ENCODE data around the gene SLC11A2. TPM values are rescaled to one million over a fixed set of nuclear protein-coding genes. Genes with fewer than 3 reads are reported as not detected.

Gene SLC11A2
- polyA plus RNA-seq, 1 of the 3 experiments (the other 2 are of a cell fraction) = 27.7 TPM

DNA sequence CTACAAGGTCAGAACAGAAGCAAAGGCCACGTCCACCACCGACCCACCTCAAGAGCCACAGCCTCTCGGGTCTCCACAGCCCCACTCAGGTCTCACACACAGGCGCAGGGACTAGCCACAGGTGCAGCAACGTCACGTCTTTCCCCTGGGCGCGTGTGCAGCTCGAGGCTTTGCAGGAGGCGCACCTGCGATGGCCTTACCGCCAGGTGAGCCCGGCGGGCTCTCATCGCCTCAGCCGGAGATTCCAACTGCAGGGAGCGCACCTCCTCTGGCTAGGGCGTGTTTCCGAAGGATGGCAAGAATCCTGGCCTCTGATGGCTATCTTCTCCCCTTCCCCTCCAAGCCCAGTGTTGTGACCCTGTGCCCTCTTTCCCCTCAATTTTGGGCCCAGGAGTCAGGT lies 73.7 kb downstream of the SLC11A2 start, which contains the start of gene HIGD1C:
TSS of gene HIGD1C (plus strand) at position 35 of the 400 bp plus-strand sequence. CDS start 1,455 bp downstream, outside the sequence.
- H3F3A ChIP-seq (replicated peaks; ENCODE audit: insufficient read depth) = no peaks in the 10 kb centered on the region
- H3K79me2 ChIP-seq (ENCODE audit: insufficient read depth) = no peaks in the 10 kb centered on the region
- no peak within 1 kb of the TSS for H3K27ac ChIP-seq (ENCODE audit: low read depth in 2 of 2, low read length in 1 of 2)
- no peak within 1 kb of the TSS for H3K9ac ChIP-seq
- peaks cover 0 to 5% of the 10 kb centered on the region in 2 experiments; a peak in 2 of 4 replicates for H3K4me1 ChIP-seq (ENCODE audit: control insufficient read depth in 1 of 2, insufficient read depth in 2 of 2, low read depth in 1 of 2, low read length in 1 of 2)
- POLR2A ChIA-PET = no interaction called here
- WGBS (ENCODE audit: low lambda C conversion rate) = 95% methylated on average over 15 of the region's 19 CpGs
- no peaks in the 10 kb centered on the region for H3K9me3 ChIP-seq
- no peaks in the 10 kb centered on the region for H3K36me3 ChIP-seq (replicated peaks in 1 of 2; ENCODE audit: control insufficient read depth in 1 of 2, insufficient read depth in 2 of 2, low read length in 1 of 2)
- H3K27me3 ChIP-seq (ENCODE audit: insufficient read depth) = no peaks in the 10 kb centered on the region
- no peak within 1 kb of the TSS for H3K4me2 ChIP-seq
- DNase-seq = no peak
- H2AFZ ChIP-seq (ENCODE audit: low read depth) = no peak within 1 kb of the TSS
- H4K20me1 ChIP-seq (ENCODE audit: insufficient read depth) = no peaks in the 10 kb centered on the region
- H3K9me2 ChIP-seq = no peaks in the 10 kb centered on the region
- CTCF ChIA-PET = interaction anchor here (0.8 kb wide), 1 partner anchor 35 kb away, joined by 3 read pairs; no protein-coding TSS in a partner anchor
- no peak for TF ChIP-seq POLR2AphosphoS5 (IDR thresholded peaks at IDR 0.05; ENCODE audit: low read depth, low read length)
- H3K4me3 ChIP-seq (ENCODE audit: low read depth in 2 of 2, low read length in 1 of 2) = no peak within 1 kb of the TSS

DNA sequence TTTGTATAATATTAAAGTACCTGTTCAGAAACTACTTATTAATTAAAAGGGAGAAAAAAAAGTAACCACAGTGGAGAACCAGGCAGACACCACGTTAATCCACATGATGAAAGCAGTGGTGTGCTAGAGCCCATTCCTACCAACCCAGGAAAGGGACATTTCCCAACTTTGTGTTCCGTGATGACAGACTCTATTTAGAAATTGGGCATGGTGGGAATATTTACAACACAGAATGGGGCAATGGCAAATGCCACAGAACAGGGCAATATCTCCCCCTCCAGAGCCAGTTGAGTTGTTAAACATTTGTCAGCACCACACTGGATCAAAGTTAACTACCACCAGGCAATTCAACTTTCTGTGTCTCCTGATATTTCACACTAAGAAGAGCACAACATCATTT lies 75.1 kb downstream of the SLC11A2 start:
- Histone ChIP-seq H4K20me1 (ENCODE audit: insufficient read depth) (no peaks in the 10 kb centered on the region), H3K9me2 (no peaks in the 10 kb centered on the region), H3K79me2 (ENCODE audit: insufficient read depth) (no peaks in the 10 kb centered on the region), H3K27ac (ENCODE audit: low read depth in 2 of 2, low read length in 1 of 2) (no peak overlapping the region), H3K9me3 (no peaks in the 10 kb centered on the region), H3K9ac (no peak overlapping the region), H3K27me3 (ENCODE audit: insufficient read depth) (no peaks in the 10 kb centered on the region), H3K4me2 (no peak overlapping the region), H3K4me1 (ENCODE audit: control insufficient read depth in 1 of 2, insufficient read depth in 2 of 2, low read depth in 1 of 2, low read length in 1 of 2) (peaks cover 0 to 5% of the 10 kb centered on the region in 2 experiments; a peak in 2 of 4 replicates), H3K36me3 (replicated peaks in 1 of 2; ENCODE audit: control insufficient read depth in 1 of 2, insufficient read depth in 2 of 2, low read length in 1 of 2) (no peaks in the 10 kb centered on the region), H3K4me3 (ENCODE audit: low read depth in 2 of 2, low read length in 1 of 2) (no peak overlapping the region), H3F3A (replicated peaks; ENCODE audit: insufficient read depth) (no peaks in the 10 kb centered on the region), H2AFZ (ENCODE audit: low read depth) (no peak overlapping the region)
- CTCF ChIA-PET = no interaction called here
- WGBS (ENCODE audit: low lambda C conversion rate) = 85% methylated on average over 2 of the region's 2 CpGs
- no peak for DNase-seq
- no peak for TF ChIP-seq USF2 (IDR thresholded peaks at IDR 0.05; ENCODE audit: borderline replicate concordance, low read depth, low read length)
- no peak for TF ChIP-seq NRF1 (IDR thresholded peaks at IDR 0.05; ENCODE audit: low read depth, low read length)
- no peak for TF ChIP-seq TCF12 (IDR thresholded peaks at IDR 0.05)
- TF ChIP-seq RFX5 (IDR thresholded peaks at IDR 0.05; ENCODE audit: low read length) = no peak
- no peak for TF ChIP-seq SIN3A (IDR thresholded peaks at IDR 0.05; ENCODE audit: borderline replicate concordance, low read depth, low read length)
- TF ChIP-seq FOXM1 (IDR thresholded peaks at IDR 0.05; ENCODE audit: low read depth) = no peak
- TF ChIP-seq TAF1 (IDR thresholded peaks at IDR 0.05; ENCODE audit: borderline replicate concordance, low read depth, low read length) = no peak
- no peak for TF ChIP-seq RAD21 (IDR thresholded peaks at IDR 0.05; ENCODE audit: low read length)
- no peak for TF ChIP-seq GABPA (IDR thresholded peaks at IDR 0.05; ENCODE audit: low read depth)
- no peak for TF ChIP-seq RCOR1 (IDR thresholded peaks at IDR 0.05; ENCODE audit: low read length)
- TF ChIP-seq CTCF (IDR thresholded peaks at IDR 0.05) = no peak
- TF ChIP-seq MXI1 (IDR thresholded peaks at IDR 0.05; ENCODE audit: low read depth, low read length) = no peak
- POLR2A ChIA-PET = no interaction called here
